SK-N-MC (cell line): ENCODE measurements around the gene TNRC6B.

Experiments
- EZH2 ChIP-seq: fragments of 200-600 bp; sonication (generic); IDR thresholded peaks from one replicate; pipeline ENCODE4 v1.6.1; 2017; ENCODE audit warnings: antibody characterized with exemption
- POLR2AphosphoS5 ChIP-seq: IDR thresholded peaks from 2 replicates; pipeline ENCODE4 v1.6.1; 2012; ENCODE audit warnings: mild to moderate bottlenecking, low read depth, low read length, borderline replicate concordance

DNA sequence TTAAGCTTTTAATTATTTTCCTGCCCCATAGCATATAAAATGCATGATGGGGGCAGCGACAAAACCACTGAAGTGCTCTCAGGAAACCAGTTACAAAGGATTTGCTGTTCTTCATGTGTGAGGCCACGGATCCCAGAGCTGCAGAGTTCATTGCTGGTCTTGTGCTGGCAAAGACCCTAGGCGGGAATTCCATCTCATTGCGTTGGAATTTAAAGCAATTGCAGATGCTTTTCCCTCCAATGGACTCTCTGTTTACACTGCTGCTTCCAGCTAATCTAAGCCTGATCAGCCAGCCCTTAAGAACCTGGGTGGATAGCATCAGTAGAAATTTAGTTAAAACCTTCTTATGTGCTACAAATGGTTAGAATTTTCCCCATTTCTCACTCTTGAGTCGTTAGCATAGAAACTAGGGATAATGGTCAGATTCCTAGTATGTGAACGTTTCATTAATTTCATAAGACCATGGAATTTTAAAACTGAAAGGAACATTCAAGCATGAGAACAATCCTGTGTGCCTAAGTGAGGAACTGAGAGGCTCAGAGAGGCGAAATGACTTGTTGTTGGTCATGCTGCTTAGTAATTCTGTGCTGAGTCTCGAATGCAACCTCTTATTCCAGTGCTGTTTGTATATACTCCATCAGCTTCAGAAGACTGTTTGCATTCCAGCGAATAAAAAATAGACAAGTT is 132.5 kb downstream of the TNRC6B start:
- TF ChIP-seq POLR2AphosphoS5, result no peak
- TF ChIP-seq EZH2, result no peak
